ENCODE results near the gene SCFD2.

- no peak for TF ChIP-seq EZH2 (IDR thresholded peaks at IDR 0.05; ENCODE audit: borderline replicate concordance, low read length)
- TF ChIP-seq CTCF (IDR thresholded peaks at IDR 0.05; ENCODE audit: low read length), result peak; percentile 73
Measured at GRCh38 chr4:53015681-53016080, 350.2 kb downstream of the SCFD2 start.
